GM19452 (cell line): ENCODE data around the gene RGPD8.
"Not testable (repeated sequence)": the region's sequence is repeated elsewhere in the genome, so short reads cannot be mapped to it uniquely, and the experiment has no call there.

ENCODE experiments used
- ATAC-seq: cut with Tn5 transposase; IDR thresholded peaks from one replicate; pipeline ENCODE4 v1.9.1; 2021; ENCODE audit not compliant: unreplicated experiment

RGPD8 gene

DNA sequence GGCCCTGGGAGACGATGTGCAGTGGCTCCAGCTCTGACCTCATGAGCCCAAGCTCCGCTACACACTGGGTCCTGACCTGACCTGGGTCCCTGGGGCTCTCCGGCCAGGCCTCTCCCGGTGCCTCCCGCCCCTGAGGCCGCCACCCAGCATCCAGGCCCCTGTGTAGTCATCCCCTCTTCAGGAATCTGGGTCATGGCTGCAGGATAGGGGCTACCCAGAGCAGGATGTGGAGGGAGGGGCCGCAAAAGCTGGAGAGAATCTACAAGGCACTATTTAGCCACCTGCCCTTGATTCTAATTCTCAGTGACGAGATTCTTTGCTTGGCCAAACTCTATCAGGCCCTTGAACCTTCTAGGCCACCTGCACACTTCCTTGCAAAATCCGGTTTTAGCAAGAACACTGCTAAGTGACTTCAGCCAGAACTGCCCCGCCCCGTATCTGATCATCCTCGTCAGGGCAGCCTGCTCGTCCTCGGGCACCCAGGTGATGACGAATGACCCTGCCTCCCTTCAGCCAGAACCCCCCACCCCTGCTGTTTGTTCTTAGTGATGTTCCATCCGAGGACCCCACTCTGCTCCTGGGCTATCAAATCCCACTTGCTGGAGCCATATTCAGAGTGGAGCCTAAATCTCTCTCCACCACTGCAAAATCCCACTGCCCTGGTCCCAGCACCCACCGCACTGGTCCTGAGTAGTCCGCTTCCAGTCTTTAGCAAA is 2.4 kb upstream of the RGPD8 start:
- ATAC-seq = not testable (repeated sequence)

DNA sequence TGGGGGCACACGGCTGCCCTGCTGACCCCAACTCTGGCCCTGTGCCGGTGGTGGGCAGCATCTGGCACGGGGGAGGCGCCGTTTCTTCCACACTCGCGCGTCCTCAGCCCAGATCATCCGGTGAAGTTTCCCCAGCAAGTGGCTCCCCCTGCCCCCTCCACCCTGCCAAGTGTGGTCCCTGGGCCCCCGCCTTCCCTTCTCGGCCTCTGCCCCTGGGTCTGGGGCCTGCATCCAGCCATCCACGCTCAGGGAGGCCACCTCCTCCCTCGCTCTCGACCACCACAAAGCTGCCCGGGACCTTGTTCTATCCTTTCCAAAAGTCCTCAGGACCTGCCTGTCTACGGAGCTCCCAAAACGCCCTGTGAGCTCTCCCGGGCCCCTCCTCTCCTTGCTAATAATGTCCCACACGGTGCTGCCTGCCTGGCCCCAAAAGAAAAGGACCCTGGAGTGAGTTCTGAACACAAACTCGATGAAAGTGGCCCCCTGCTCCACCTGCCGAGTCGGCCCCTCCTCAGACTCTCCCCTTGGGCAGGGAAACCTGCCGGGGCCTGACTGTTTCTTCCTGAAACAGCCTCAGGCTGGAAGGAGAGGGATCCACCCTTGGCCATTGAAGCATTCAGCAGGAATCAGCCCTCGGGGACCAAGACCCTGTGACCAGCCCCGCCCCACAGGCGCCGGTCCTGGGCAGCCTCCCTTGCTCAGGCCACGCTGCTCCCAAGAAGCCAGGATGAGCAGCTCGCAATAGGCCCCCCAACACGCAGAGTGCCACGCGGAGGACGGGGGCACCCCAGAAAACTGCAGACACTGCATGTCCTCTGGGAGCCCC is 1.7 kb upstream of the RGPD8 start:
- not testable (repeated sequence) for ATAC-seq

DNA sequence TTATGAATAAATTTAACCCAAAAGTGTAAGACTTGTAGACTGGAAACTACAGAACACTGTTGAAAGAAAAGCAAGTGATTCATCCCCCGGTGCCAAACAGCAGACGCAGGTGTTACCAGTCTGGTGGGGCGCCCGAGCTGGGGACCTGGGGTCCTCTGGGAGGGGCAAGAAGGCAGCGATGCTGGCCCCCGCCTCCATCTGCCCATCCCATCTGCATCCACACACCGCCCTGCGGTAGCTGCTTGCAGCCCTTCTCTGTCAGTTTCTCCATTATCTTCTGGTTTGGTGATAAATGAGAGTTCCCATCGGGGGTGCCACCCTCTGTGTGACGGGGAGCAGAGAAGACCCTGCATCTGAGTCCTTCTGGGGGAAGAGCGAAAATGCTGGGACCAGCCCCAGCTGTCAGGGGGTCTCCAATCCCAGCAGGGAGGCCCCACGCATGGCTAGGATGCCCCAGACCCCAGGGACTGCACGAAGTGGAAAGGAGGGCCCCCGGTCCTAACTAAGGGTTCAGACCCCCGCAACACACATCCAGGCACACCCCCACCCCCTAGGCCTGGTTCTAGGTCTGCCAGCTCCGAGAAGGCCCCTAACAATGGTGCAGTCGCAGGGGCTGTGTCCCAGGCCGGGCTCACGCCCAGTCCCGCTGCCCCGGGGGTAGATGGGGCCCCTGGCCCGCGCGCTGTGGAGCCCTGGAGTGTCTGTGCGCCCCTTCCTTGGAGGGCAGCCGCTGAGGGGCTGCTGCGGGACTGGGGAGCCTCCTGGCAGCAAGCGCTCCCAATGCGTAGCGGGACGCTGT is 686 bp upstream of the RGPD8 start:
- ATAC-seq = no peak

DNA sequence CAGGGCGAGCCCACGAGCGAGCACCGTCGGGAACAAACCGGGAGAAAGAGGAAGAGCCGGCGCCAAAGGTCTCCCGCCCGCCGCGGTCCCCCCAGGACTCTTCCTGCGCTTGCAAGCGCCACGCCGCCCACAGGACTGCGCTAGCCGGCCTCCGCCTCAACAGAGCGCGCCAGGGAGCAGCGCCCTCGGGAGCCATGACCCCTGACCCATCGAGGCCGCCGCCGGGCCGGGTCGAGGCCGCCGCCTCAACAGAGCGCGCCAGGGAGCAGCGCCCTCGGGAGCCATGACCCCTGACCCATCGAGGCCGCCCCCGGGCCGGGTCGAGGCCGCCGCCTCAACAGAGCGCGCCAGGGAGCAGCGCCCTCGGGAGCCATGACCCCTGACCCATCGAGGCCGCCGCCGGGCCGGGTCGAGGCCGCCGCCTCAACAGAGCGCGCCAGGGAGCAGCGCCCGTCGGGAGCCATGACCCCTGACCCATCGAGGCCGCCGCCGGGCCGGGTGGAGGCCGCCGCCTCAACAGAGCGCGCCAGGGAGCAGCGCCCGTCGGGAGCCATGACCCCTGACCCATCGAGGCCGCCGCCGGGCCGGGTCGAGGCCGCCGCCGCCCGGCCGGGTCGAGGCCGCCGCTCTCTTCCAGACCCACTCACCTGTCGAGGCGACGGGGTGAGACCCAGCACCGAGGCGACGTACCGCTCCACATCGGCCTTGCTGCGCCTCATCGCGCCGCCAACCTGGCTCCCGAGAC is 538 bp downstream of the RGPD8 start:
- ATAC-seq = peak; percentile 61

DNA sequence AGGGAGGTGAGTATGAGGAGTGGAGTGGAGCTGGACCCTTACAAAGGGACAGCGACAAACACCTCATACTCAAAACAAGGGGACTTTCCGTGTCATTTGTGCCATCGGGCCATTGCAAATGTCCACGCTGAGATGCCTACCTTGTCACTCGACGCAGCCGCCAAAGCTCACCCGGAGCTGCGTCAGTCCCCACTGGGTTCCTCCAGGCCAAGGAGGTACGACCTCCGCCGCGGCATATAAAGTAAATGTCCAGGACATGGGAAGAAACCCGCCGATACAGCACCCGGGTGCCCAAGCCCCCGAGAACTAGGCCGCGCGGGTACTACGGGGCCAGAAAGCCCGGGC is 1.1 kb downstream of the RGPD8 start:
- ATAC-seq = not testable (repeated sequence)

DNA sequence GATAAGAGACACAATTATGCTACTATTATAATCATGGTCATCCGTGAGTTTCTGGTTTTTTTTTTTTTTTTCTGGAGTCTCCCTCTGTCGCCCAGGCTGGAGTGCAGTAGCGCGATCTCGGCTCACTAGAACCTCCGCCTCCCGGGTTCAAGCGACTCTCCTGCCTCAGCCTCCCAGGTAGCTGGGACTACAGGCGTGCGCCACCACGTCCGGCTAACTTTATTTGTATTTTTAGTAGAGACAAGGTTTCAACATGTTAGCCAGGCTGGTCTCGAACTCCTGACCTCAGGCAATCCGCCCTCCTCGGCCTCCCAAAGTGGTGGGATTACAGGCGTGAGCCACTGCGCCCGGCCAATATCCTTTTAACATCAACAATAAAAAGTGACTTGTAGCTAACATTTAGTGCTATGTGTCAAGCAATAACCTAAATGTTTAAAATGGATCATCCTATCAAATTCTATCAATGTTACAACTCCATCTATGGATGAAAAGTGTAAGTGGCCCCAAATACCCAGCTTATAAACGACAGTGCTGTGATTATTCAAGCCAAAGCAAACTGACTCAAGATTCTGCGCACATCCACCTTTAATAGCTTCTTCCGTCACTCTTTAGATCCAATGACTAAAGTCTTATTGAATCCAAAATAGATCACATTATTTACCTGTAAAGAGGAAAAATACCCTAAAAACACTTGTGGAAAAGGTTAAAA is 1.7 kb downstream of the RGPD8 start:
- not testable (repeated sequence) for ATAC-seq

DNA sequence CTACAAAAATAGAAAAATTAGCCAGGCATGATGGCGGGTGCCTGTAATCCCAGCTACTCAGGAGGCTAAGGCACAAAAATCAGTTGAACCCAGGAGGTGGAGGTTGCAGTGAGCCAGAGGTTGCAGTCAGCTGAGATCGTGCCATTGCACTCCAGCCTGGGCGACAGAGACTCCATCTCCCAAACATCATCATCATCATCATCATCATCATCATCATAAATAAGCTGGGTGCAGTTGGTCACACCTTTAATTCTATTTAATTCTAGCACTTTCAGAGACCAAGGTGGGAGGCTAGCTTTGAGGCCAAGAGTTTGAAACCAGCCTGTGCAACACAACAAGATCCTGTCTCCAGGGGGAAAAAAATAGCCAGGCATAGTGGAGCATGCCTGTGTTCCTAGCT is 8.9 kb downstream of the RGPD8 start:
- ATAC-seq = not testable (repeated sequence)

DNA sequence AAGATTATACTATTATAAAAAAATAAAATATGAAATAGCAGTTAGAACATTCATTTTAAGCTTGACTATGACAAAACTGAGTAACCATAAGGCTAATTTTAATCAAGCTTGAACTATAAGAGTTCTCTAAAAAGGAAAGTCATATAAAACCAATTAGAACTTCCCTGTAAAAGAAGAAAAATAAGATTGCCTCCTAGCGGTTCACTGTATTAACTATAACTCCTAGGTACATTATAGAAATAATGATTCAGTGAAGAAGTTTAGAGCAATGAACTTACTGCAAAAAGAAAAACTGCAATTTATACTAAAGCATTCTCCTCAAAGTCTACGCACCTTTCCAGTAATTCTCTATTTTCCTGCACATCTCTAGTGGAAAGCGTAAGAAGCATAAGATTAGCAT is 16.6 kb downstream of the RGPD8 start:
- ATAC-seq = not testable (repeated sequence)

DNA sequence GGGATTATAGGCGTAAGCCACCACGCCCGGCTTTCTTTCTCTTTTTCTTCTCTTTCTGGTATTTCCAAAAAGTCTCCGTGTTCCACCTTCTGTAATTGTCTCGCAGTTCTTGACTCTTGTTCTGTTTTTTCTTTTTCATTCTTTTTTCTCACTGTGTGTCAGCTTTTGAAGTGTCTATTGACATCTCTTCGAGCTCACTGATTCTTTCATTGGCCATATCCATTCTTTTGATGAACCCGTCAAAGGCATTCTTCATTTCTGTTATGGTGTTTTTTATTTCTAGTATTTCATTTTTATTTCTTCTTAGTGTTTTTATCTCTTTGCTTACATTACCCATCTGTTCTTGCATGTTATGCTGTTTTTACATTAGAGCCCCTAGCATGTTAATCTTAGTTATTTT is 73.4 kb downstream of the RGPD8 start:
- ATAC-seq = not testable (repeated sequence)

DNA sequence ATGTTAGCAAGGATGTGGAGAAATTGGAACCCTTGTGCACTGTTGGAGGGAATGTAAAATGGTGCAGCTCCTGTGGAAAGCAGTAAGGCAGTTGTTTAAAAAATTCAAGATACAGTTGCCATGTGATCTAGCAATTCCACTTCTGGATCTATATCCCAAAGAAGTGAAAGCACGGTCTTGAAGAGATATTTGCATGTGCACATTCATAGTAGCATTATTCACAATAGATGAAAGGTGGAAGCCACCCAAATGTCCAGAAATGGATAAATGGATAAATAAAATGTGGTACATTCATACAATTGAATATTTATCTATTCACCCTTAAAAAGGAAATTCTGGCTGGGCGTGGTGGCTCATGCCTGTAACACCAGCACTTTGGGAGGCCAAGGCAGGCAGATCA is 79.1 kb downstream of the RGPD8 start:
- not testable (repeated sequence) for ATAC-seq

DNA sequence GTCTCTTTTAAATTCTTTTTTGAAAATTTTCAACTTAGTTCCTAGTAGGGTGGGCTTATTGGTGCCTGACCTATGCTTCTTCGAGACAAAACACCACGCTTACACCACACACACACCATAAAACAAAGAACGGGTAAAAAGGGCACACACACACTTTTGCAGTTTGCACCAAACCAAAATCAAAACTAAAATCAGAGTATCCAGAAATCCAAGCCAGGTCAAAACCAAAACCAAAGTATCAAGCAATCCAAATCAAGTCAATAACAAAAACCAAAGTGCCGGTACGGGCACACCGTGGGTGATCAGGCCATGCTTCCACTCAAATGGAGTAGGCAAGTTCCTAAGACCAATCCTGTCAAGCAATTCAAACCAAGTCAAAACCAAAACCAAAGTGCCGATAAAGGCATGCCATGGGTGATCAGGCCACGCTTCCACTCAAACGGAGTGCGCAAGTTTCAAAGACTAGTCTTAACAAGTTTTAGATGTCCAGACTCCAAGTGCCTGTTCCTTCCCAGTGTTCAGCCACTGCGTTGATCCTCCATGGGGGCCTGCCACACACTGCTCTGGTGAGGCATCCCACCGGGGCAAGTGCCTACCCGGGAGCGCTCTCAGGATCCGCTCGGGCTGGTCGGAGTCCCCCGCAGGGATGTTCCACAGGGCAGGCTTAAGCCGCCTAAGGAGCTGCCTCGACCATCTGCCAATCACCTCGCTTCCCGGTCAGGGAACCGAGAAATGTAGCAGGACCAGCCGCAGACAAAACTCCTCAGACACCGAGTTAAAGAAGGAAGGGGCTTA is 80.4 kb downstream of the RGPD8 start:
- not testable (repeated sequence) for ATAC-seq

DNA sequence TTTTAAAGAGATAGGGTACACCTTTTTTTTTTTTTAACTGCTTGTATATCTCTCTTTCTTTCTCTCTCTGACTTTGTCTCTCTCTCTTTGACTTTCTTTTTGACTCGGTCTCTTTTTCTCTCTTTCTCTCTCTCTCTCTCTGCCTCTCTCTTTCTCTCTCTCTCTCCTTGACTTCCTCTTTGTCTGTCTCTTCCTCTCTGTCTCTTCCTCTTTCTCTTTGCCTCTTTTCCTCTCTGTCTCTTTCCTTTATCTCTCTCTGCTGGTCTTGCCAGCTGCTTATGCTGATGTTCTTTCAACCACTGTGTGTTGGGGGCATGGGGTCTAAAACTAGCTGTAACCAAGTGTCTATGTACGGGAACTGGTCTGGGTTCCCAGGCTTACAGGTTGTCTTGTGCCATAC is 81.2 kb downstream of the RGPD8 start:
- not testable (repeated sequence) for ATAC-seq

DNA sequence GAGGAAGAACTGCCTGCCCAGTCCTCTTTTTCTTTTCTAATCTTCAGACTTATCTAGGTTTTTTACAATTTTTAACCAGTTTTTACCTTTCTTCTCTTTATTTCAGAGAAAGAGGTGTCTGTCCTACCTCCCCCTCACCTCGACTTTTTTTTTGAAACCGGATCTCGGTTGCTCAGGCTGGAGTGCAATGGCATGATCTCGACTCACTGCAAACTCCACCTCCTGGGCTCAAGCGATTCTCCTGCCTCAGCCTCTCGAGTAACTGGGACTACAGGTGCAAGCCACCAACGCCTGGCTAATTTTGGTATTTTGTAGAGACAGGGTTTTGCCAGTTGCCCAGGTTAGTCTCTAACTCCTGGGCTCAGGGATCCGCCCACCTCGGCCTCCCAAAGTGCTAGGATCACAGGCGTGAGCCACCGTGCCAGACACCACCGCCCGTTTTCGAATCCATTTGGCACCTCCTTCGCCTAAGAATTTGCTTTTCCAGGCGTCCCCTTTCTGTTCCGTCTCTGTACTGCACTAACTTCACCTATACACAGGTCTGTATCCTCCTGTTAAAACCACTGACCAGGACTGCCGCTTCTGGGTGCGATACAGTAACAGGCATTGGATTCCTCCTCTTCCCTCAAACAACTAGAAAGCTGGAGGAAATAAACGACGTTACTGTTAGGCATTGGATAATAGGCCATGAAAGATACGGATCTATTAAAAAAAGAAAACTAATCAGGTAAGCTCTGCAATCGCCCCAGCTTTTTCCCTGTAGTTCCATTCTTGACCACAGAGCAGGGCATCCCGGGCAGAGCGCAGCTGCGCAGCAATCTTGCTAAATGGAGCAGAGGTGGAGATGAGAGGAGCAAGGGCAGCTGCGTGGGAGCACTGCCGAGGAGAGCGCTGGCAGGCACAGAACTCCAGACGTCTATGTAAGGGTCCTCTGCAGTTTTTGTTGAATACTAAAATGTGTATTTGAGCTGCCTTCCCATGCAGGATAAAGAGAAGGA is 88.1 kb downstream of the RGPD8 start:
- no peak for ATAC-seq

DNA sequence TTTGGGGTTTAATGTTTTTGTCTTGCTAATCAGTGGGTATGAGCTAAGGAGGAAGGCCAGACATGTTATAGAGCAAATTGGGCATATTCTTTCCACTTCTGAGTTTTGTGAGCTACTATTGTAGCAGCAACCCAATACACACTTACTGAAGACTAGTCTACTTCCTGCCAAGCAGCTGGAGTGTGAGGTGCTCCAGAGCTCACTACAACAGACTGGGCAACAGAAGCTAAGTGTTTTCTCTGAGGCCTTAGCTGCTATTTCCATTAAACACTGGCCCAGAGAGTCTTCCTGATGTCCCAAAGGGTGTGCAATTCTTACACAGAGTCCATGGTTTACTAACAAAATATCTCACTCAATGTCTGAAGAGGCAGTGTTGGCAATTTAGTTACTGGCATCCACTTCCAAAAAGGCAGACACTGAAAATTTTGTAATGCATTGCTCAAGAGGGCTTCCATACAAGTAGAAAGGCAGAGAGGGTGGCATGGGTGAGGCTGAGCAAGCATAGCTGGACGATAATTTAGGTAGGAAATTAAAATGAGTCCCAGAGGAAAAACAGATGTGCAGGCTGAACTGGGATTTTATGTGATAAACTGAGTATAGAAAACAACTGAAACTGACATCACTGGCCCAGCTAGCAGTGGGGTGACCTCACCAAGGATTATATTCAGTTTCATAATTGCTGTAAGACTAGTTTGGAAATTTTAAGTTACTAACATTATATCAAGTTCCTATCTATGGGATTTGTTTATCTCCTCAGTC is 89.4 kb downstream of the RGPD8 start:
- ATAC-seq = no peak

DNA sequence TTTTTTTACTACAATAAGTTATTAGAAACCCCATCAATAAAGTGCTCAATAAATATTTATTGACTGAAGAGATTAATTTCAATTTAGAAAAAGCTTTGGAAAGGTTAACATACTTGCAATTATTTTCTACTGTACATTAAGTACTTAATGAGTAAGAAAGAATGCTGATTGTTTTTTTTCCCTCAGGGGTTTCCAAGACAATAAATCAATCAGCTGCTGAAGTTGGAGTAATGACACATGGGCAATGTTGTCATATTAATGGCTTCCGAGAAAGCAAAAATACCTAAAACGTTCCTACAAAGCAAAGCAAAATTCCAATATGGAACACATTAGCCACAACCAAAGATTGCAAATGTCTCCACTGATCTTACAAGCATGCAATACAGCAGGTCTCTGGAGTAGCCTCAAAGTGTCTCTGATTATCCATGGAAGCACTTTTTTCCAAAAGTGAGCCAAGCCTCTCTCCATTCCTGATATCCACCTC is 91.3 kb downstream of the RGPD8 start:
- ATAC-seq = no peak

DNA sequence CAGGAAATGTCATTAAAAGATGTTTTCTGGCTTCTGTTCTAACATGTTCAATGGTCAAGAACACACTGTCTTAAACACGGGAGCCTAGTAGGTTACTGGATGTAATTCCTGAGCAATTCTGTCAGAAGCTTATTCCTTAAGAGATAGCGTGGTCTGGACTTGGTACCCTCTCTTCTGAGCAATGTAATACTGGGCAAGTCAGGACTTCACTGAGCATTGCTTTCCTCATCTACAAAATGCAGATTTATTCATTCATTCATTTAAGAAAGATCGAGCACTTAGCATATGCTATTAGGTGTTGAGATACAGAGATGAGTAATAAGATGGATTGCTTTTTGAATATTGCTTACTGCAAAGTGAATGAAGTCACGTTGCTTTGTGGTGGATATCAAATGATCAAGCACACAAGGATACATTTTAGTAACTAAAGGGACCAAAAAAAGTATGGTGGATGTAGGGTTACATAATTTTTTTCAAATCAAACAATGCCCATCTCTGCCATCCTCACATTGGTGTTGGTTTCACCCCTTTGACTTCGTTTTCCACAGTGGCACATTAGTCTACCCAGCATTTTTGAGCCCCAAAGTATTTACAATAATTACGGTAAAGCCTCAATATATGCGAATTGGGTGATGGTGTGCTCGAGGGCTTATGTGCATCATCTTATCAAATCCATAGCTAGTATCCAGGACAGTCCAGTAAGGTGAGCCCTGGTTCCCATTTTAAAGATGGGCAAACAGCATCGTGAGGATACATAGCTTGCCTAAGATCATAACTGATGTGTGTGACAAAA is 92.8 kb downstream of the RGPD8 start:
- no peak for ATAC-seq

DNA sequence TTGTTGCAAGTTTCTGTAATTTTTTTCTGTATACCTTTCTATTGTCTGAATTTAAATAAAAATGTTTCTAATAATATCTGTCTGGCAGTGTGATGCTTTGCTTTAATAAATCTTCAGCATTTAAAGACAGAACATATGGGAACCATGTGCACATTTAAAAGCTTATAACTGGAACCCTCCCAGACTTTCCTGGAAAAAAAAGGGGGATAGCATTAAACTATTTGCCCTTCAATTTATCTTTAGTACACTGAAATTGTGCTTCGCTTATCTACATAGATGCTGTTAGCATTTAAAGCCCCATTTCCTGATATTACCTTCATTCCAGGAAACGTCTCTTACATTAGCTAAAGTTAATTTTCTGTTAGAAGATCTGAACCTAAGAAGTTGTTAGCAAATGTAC is 93.5 kb downstream of the RGPD8 start:
- ATAC-seq = no peak
